ENCODE data around the gene ASPSCR1. TPM values are rescaled to one million over a fixed set of nuclear protein-coding genes. Genes with fewer than 3 reads are reported as not detected.

ASPSCR1 gene
- total RNA-seq, 1 experiment from 2014 or later: 59.2 TPM

DNA sequence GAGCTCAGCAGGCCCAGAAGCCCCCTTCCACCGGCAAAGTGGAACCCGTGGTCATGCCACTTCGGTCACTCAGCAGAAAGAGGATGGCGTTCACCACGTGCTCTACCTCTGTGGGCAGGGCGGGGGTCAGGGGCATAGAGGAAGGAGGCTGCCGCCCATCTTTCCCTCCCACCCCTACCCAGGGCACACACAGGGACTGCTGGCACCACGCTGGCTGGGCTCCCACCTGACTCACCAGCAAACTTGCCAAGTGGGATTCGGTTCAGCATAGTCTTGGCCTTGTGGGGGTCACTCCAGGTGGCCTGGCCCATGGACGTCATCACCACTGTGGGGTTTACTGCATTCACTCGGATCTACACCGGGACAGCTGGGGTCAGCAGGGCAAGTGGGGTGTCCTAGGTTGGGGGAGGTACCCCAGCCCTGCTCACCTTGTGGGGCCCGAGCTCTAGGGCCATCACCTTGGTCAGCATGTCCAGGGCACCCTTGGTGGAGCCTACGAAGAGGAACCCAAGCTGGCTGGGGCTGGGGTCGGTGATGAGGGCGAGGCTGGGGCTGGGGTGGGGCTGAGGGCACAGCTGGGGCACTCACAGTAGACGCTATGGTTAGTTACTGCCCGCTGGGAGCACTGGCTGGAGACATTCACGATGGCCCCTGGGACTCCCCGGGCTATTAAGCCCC, 58.7 kb downstream of the ASPSCR1 start:
- Mint-ChIP-seq H3K4me1 (ENCODE audit: low read depth, unreplicated experiment) (peaks cover 5% of the 10 kb centered on the region), H3K27me3 (ENCODE audit: insufficient read depth, unreplicated experiment) (no peaks in the 10 kb centered on the region), H3K36me3 (ENCODE audit: insufficient read depth, unreplicated experiment) (peaks cover 19% of the 10 kb centered on the region), H3K4me3 (ENCODE audit: unreplicated experiment) (peak overlapping the region; percentile 86), H3K27ac (ENCODE audit: unreplicated experiment) (peak overlapping the region; percentile 55), H3K9me3 (ENCODE audit: unreplicated experiment) (peaks cover under 1% of the 10 kb centered on the region)
- BruUV-seq (replicated peaks): TSS peak; percentile 64
- TF ChIP-seq, protein P1, sequence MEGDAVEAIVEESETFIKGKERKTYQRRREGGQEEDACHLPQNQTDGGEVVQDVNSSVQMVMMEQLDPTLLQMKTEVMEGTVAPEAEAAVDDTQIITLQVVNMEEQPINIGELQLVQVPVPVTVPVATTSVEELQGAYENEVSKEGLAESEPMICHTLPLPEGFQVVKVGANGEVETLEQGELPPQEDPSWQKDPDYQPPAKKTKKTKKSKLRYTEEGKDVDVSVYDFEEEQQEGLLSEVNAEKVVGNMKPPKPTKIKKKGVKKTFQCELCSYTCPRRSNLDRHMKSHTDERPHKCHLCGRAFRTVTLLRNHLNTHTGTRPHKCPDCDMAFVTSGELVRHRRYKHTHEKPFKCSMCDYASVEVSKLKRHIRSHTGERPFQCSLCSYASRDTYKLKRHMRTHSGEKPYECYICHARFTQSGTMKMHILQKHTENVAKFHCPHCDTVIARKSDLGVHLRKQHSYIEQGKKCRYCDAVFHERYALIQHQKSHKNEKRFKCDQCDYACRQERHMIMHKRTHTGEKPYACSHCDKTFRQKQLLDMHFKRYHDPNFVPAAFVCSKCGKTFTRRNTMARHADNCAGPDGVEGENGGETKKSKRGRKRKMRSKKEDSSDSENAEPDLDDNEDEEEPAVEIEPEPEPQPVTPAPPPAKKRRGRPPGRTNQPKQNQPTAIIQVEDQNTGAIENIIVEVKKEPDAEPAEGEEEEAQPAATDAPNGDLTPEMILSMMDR (IDR thresholded peaks at IDR 0.05; ENCODE audit: insufficient read depth in 1 of 2, low read depth in 1 of 2, low read length in 1 of 2, severe bottlenecking in 1 of 2, unreplicated experiment in 1 of 2): no peak
- Histone ChIP-seq H3K36me3 (ENCODE audit: control insufficient read depth, insufficient read depth, low read length) (no peaks in the 10 kb centered on the region; the same call in 1 of the 2 replicates), H3K9me3 (no peaks in the 10 kb centered on the region), H3K4me1 (peaks cover 24% of the 10 kb centered on the region), H3K27me3 (replicated peaks; ENCODE audit: control insufficient read depth, insufficient read depth, low read length) (no peaks in the 10 kb centered on the region), H3K4me3 (ENCODE audit: low read depth, low read length) (peak overlapping the region; percentile 79)
- ChIA-PET POLR2A (interaction anchor here (0.6 kb wide), 1 partner anchor 482 kb away, joined by 5 read pairs; no protein-coding TSS in a partner anchor), CTCF (interaction anchor here (0.6 to 2.4 kb wide), 4 partner anchors 14 to 211 kb away, joined by 3 to 42 read pairs (median 10); partner anchors contain the start of genes CENPX, GPS1, LRRC45 and RFNG)
- intact Hi-C loops (cut with micrococcal nuclease; ENCODE audit: unreplicated experiment): loop anchor here (2.0 kb wide), 1 partner anchor 63 kb away; the partner anchor contains the start of gene FASN
- DNase-seq: no peak

DNA sequence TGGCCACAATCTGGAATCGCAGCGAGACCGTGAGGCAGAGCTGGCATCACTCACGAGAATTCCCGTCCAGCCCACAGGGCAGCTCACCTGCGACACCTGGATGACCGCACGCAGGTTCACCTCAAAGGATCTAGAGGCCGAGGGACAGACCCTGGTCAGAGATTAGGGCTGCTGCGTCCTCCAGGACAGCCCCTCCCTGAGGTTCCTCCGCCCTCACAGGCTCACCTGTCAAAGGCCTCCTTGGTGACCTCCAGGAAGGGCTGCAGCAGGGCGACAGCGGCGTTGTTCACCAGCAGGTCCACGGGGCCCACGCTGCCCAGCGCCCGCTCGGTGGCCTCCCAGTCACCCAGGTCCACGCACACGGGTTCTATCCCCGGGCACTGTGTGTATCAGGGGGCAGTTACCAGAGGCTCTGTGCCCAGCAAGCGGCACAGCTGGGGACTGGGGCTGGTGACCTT, 59.2 kb downstream of the ASPSCR1 start:
- Mint-ChIP-seq H3K27ac (ENCODE audit: unreplicated experiment) (peak overlapping the region; percentile 55), H3K27me3 (ENCODE audit: insufficient read depth, unreplicated experiment) (no peaks in the 10 kb centered on the region), H3K9me3 (ENCODE audit: unreplicated experiment) (peaks cover 6% of the 10 kb centered on the region), H3K36me3 (ENCODE audit: insufficient read depth, unreplicated experiment) (peaks cover 19% of the 10 kb centered on the region), H3K4me1 (ENCODE audit: low read depth, unreplicated experiment) (peaks cover 5% of the 10 kb centered on the region), H3K4me3 (ENCODE audit: unreplicated experiment) (peak overlapping the region; percentile 86)
- peak overlapping the region; percentile 79 for H3K4me3 ChIP-seq (ENCODE audit: low read depth, low read length)
- POLR2A ChIA-PET: interaction anchor here (1.4 kb wide), 1 partner anchor 14 kb away, joined by 16 read pairs; no protein-coding TSS in a partner anchor
- no peaks in the 10 kb centered on the region for H3K27me3 ChIP-seq (replicated peaks; ENCODE audit: control insufficient read depth, insufficient read depth, low read length)
- H3K36me3 ChIP-seq (ENCODE audit: control insufficient read depth, insufficient read depth, low read length): no peaks in the 10 kb centered on the region; the same call in 1 of the 2 replicates
- intact Hi-C loops (cut with micrococcal nuclease; ENCODE audit: unreplicated experiment): loop anchor here (1.0 to 2.0 kb wide), 2 partner anchors 15 to 62 kb away; partner anchors contain the start of genes FASN, GPS1 and RFNG
- no TSS peak for BruUV-seq (replicated peaks)
- no peaks in the 10 kb centered on the region for H3K9me3 ChIP-seq
- H3K4me1 ChIP-seq: peaks cover 24% of the 10 kb centered on the region
- CTCF ChIA-PET: interaction anchor here (1.0 to 2.4 kb wide), 4 partner anchors 14 to 108 kb away, joined by 3 to 42 read pairs (median 13); partner anchors contain the start of genes CENPX, FASN, GPS1 and LRRC45
- TF ChIP-seq, protein P1 (IDR thresholded peaks at IDR 0.05; ENCODE audit: insufficient read depth in 1 of 2, low read depth in 1 of 2, low read length in 1 of 2, severe bottlenecking in 1 of 2, unreplicated experiment in 1 of 2): no peak
- DNase-seq: peak in 1 of 2 experiments; percentile 41
